MM.1S (cell line): ENCODE results near the gene CASP3.

Experiments
- EZH2phosphoT487 ChIP-seq: fragments of 300-600 bp; sonication (generic); IDR thresholded peaks from 2 replicates; pipeline ENCODE4 v1.6.1; 2018; ENCODE audit warnings: antibody characterized with exemption, low read length
- TF ChIP-seq, protein P1 (sequence below): fragments of 300-600 bp; sonication (generic); IDR thresholded peaks from 2 replicates; pipeline ENCODE4 v1.5.1; 2016; ENCODE audit warnings: antibody characterized with exemption, low read length, mixed read lengths

DNA sequence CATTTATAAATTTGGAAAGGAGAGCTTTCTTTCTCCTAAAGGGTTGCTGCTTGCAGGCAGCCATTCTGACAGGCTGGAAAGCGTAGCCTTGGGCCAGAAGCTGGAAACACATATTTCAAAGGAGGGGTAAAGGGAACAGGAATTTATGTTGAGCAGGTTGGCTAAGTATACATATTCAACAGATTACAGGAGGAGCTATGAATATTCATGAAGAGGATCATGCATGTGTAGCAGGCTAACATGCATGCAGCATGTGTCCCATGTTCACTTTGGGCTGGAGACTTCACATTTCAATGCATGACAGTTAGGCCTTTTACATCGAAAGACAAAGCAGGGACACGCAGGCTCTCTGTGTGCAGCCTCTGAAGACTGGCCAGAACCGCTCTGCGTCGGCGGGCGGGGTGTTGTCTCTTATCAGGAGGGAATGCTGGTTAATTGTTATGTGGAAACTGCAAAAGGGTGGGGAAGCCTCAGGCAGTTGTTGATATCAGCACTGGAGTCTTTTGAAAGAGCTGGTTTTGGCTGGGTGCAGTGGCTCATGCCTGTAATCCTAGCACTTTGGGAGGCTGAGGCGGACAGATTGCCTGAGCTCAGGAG is 31.5 kb downstream of the CASP3 start:
- TF ChIP-seq, protein P1, sequence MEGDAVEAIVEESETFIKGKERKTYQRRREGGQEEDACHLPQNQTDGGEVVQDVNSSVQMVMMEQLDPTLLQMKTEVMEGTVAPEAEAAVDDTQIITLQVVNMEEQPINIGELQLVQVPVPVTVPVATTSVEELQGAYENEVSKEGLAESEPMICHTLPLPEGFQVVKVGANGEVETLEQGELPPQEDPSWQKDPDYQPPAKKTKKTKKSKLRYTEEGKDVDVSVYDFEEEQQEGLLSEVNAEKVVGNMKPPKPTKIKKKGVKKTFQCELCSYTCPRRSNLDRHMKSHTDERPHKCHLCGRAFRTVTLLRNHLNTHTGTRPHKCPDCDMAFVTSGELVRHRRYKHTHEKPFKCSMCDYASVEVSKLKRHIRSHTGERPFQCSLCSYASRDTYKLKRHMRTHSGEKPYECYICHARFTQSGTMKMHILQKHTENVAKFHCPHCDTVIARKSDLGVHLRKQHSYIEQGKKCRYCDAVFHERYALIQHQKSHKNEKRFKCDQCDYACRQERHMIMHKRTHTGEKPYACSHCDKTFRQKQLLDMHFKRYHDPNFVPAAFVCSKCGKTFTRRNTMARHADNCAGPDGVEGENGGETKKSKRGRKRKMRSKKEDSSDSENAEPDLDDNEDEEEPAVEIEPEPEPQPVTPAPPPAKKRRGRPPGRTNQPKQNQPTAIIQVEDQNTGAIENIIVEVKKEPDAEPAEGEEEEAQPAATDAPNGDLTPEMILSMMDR, result no peak
- TF ChIP-seq EZH2phosphoT487, result no peak
